ENCODE data around the gene SORCS1. TPM values are rescaled to one million over a fixed set of nuclear protein-coding genes. Genes with fewer than 3 reads are reported as not detected.

The SORCS1 gene
- total RNA-seq, 6 experiments from 2014 or later, result 0.09 to 0.14 (median 0.10) TPM; not detected in 3

DNA sequence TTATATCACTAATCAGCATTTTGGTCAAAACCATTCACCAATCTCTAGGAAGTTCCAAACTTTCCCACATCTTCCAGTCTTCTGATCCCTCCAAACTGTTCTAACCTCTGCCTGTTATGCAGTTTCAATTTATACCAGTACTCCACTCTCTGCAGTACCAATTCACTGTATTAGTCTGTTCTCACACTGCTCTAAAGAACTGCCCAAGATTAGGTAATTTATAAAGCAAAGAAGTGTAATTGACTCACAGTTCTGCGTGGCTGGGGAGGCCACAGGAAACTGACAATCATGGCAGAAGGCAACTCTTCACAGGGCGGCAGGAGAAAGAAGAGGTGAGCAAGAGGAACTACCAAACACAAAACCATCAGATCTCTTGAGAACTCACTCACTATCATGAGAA lies 374.9 kb downstream of the SORCS1 start:
- Mint-ChIP-seq H3K36me3 (ENCODE audit: low read depth) (0 out of 2 replicates have a peak, but pooled peaks cover under 1% of the 10 kb centered on the region), H3K4me1 (ENCODE audit: low read depth) (no peaks in the 10 kb centered on the region), H3K9me3 (peaks cover 22% of the 10 kb centered on the region), H3K27ac (no peak overlapping the region), H3K4me3 (no peak overlapping the region), H3K27me3 (ENCODE audit: insufficient read depth) (no peaks in the 10 kb centered on the region)
- no peak for DNase-seq
- TF ChIP-seq CTCF (IDR thresholded peaks at IDR 0.05), result no peak

- no peak overlapping the region for H3K4me3 Mint-ChIP-seq
- H3K4me1 Mint-ChIP-seq (ENCODE audit: low read depth), result no peaks in the 10 kb centered on the region
- no peak for TF ChIP-seq CTCF (IDR thresholded peaks at IDR 0.05)
- H3K27me3 Mint-ChIP-seq (ENCODE audit: insufficient read depth), result no peaks in the 10 kb centered on the region
- H3K9me3 Mint-ChIP-seq, result peaks cover 26% of the 10 kb centered on the region
- H3K36me3 Mint-ChIP-seq (ENCODE audit: low read depth), result peaks cover 3% of the 10 kb centered on the region; the same call in 1 of the 2 replicates
- no peak overlapping the region for H3K27ac Mint-ChIP-seq
- no peak for DNase-seq
Measured at GRCh38 chr10:106788982-106789381, 375.5 kb downstream of the SORCS1 start.

DNA sequence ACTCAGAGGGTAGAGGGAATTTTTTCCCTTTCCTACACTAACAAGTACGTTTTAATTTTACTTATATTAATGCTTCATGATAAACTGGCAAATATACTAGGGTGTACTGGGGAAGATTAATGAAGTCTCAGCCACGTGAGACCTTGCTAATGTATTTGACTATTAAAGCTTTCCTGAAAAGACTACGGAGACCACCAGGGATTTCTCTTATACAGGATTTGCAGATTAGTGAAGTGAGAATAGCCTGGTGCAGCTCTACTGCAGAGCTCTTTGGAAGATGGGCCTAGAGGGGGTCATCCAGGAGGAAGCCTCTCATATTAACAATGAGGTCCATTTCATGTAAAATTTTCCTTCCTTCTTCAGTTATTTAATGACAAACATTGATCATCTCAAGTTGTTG lies 379.0 kb downstream of the SORCS1 start:
- Mint-ChIP-seq H3K27me3 (ENCODE audit: insufficient read depth) (no peaks in the 10 kb centered on the region), H3K4me3 (no peak overlapping the region), H3K4me1 (ENCODE audit: low read depth) (no peaks in the 10 kb centered on the region), H3K9me3 (peaks cover 40% of the 10 kb centered on the region), H3K36me3 (ENCODE audit: low read depth) (peaks cover 3% of the 10 kb centered on the region; the same call in 1 of the 2 replicates), H3K27ac (no peak overlapping the region)
- TF ChIP-seq CTCF (IDR thresholded peaks at IDR 0.05), result no peak
- DNase-seq, result no peak

DNA sequence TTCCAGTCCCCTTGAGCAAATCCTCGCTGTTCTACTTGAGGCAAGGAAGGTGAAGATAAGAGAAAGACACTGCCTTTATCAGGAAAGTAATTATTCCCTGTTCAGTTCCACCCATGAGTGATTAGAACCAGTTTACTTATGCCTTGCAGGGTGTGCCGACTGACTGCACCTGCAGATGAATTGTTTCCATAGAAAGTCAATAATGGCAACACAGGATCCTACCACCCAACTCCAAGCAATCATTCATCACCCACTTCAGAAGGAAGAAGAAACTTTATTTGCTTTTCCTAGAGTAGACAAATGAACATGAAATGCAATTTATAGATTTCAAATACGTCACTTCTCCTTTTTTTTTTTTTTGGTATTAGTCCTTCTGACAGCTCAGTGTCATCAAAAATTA lies 383.9 kb downstream of the SORCS1 start:
- peaks cover 53% of the 10 kb centered on the region for H3K9me3 Mint-ChIP-seq
- no peak overlapping the region for H3K27ac Mint-ChIP-seq
- no peaks in the 10 kb centered on the region for H3K27me3 Mint-ChIP-seq (ENCODE audit: insufficient read depth)
- H3K4me3 Mint-ChIP-seq, result no peak overlapping the region
- no peak for DNase-seq
- TF ChIP-seq CTCF (IDR thresholded peaks at IDR 0.05), result no peak
- H3K36me3 Mint-ChIP-seq (ENCODE audit: low read depth), result peaks cover 3% of the 10 kb centered on the region; the same call in 1 of the 2 replicates
- no peaks in the 10 kb centered on the region for H3K4me1 Mint-ChIP-seq (ENCODE audit: low read depth)

DNA sequence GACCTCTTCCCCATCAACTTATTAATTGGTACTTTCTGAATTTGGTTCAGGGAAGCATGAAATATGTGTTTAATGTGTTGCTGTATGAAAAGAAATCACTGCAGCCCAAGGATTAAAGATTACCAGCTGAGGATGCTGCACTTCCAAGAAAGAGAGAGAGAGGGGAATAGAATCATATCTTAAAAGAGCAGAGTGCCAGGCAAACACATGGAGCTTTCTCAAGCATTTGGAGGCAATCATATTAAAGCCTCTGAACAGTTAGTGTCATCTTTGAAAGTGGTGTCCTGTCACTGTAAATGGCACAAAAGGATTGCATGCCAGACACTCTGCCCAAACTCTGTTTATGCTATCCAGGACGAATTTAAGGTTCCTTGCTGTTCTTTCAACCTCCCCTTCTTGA lies 386.7 kb downstream of the SORCS1 start:
- TF ChIP-seq CTCF (IDR thresholded peaks at IDR 0.05), result no peak
- no peak for DNase-seq
- no peak overlapping the region for H3K4me3 Mint-ChIP-seq
- no peaks in the 10 kb centered on the region for H3K36me3 Mint-ChIP-seq (ENCODE audit: low read depth)
- no peaks in the 10 kb centered on the region for H3K4me1 Mint-ChIP-seq (ENCODE audit: low read depth)
- H3K9me3 Mint-ChIP-seq, result peaks cover 45% of the 10 kb centered on the region
- H3K27ac Mint-ChIP-seq, result no peak overlapping the region
- no peaks in the 10 kb centered on the region for H3K27me3 Mint-ChIP-seq (ENCODE audit: insufficient read depth)

GRCh38 chr10:106775127-106775526 lies 389.4 kb downstream of the SORCS1 start:
- H3K27me3 Mint-ChIP-seq (ENCODE audit: insufficient read depth), result no peaks in the 10 kb centered on the region
- peaks cover 36% of the 10 kb centered on the region for H3K9me3 Mint-ChIP-seq
- no peak for TF ChIP-seq CTCF (IDR thresholded peaks at IDR 0.05)
- no peaks in the 10 kb centered on the region for H3K36me3 Mint-ChIP-seq (ENCODE audit: low read depth)
- no peak overlapping the region for H3K27ac Mint-ChIP-seq
- no peaks in the 10 kb centered on the region for H3K4me1 Mint-ChIP-seq (ENCODE audit: low read depth)
- DNase-seq, result no peak
- no peak overlapping the region for H3K4me3 Mint-ChIP-seq
